Endothelial cell of umbilical vein (primary cell): Measurements from ENCODE around the gene TBC1D4. TPM values are rescaled to one million over a fixed set of nuclear protein-coding genes. Genes with fewer than 3 reads are reported as not detected.

ENCODE experiments used
- BruUV-seq: library from RNA; stranded (reverse); fragments of 400-500 nt; replicated peaks from 2 replicates; lab custom pipeline; 2021; lab: Mats Ljungman, UMichigan
- CTCF ChIA-PET: fragments of 300-600, 350-600 bp; sonication (Branson Sonifier 250); formaldehyde crosslinking; loops from one replicate; lab custom pipeline; 2021; ENCODE audit warnings: antibody characterized with exemption, inconsistent platforms; lab: Charles Lee
- POLR2A ChIA-PET: fragments of 300-600, 350-600 bp; sonication (Branson Sonifier 250); formaldehyde crosslinking; loops from one replicate; lab custom pipeline; 2021; ENCODE audit warnings: antibody characterized with exemption, inconsistent platforms; lab: Charles Lee
- DNase-seq: peaks from one replicate; pipeline ENCODE4 v3.0.0-alpha.2; 2011; ENCODE audit warnings: low read depth, low spot score
- FAIRE-seq: peaks from 2 replicates; lab custom pipeline; 2011; peaks lifted over from hg19 to GRCh38; lab: Jason Lieb, UNC
- H2AFZ ChIP-seq: 2 replicates; pipeline ENCODE4 v1.6.0; 2012; ENCODE audit warnings: low read depth, low read length, control low read depth, inconsistent platforms
- H3K27ac ChIP-seq: 2 replicates; pipeline ENCODE4 v1.5.1; 2011; ENCODE audit warnings: low read depth, mild to moderate bottlenecking, control low read depth, low read length, moderate library complexity; ENCODE audit not compliant: insufficient read depth
- H3K27me3 ChIP-seq, 2 experiments: 2 replicates each; pipeline versions ENCODE4 v1.6.0 to v1.6.1; 2011; ENCODE audit warnings: low read length in 2 of 2, mixed read lengths in 1 of 2; ENCODE audit not compliant: control insufficient read depth in 2 of 2, insufficient read depth in 2 of 2
- H3K36me3 ChIP-seq, 2 experiments: 2 replicates in 1 of 2; 3 replicates in 1 of 2; pipeline ENCODE4 v1.5.1; 2011; ENCODE audit warnings: low read length in 2 of 2, mild to moderate bottlenecking in 1 of 2, moderate library complexity in 1 of 2; ENCODE audit not compliant: control insufficient read depth in 2 of 2, insufficient read depth in 2 of 2; ENCODE audit errors: extremely low read depth in 1 of 2
- H3K4me1 ChIP-seq: 3 replicates; pipeline ENCODE4 v1.5.1; 2011; ENCODE audit warnings: mild to moderate bottlenecking, low read length; ENCODE audit not compliant: control insufficient read depth, insufficient read depth; ENCODE audit errors: extremely low read depth
- H3K4me2 ChIP-seq: 2 replicates; pipeline ENCODE4 v1.6.1; 2011; ENCODE audit warnings: low read length, control low read depth, mixed read lengths; ENCODE audit not compliant: insufficient read depth
- H3K4me3 ChIP-seq, 3 experiments: fragments of 200-600 bp in 1 of 3; sonication (generic), shearing (Covaris generic) in 1 of 3; replicated peaks in 1 of 3; 2 replicates each; pipeline ENCODE4 v1.5.1; 2011 to 2016; ENCODE audit warnings: control low read depth in 3 of 3, low read length in 3 of 3, mild to moderate bottlenecking in 2 of 3, inconsistent platforms in 1 of 3, low read depth in 1 of 3, moderate library complexity in 1 of 3; ENCODE audit not compliant: insufficient read depth in 1 of 3
- H3K79me2 ChIP-seq: 2 replicates; pipeline ENCODE4 v1.6.0; 2012; ENCODE audit warnings: low read length, inconsistent platforms; ENCODE audit not compliant: control insufficient read depth, insufficient read depth
- H3K9ac ChIP-seq: replicated peaks from 2 replicates; pipeline ENCODE3; 2011; ENCODE audit warnings: low read length, control low read depth; ENCODE audit not compliant: insufficient read depth; ENCODE audit errors: extremely low read depth
- H3K9me1 ChIP-seq: replicated peaks from 3 replicates; pipeline ENCODE4 v1.6.0; 2011; ENCODE audit warnings: mild to moderate bottlenecking, low read length; ENCODE audit not compliant: control insufficient read depth, insufficient read depth; ENCODE audit errors: extremely low read depth
- H3K9me3 ChIP-seq: replicated peaks from 2 replicates; pipeline ENCODE4 v1.5.1; 2012; ENCODE audit warnings: low read length, inconsistent platforms; ENCODE audit not compliant: control insufficient read depth, insufficient read depth
- H4K20me1 ChIP-seq: replicated peaks from 2 replicates; pipeline ENCODE3; 2011; ENCODE audit warnings: mild to moderate bottlenecking, low read length; ENCODE audit not compliant: control insufficient read depth, insufficient read depth; ENCODE audit errors: extremely low read depth
- CTCF ChIP-seq, 2 donors: IDR thresholded peaks; 1 replicate in 1 of 2; 2 replicates in 1 of 2; pipeline ENCODE4 v1.5.1; 2011; ENCODE audit warnings: low read length in 2 of 2, mild to moderate bottlenecking in 2 of 2, moderate library complexity in 2 of 2, control low read depth in 1 of 2, inconsistent platforms in 1 of 2, low read depth in 1 of 2; ENCODE audit not compliant: insufficient read depth in 1 of 2; ENCODE audit errors: extremely low read depth in 1 of 2
- EZH2 ChIP-seq: IDR thresholded peaks from 2 replicates; pipeline ENCODE4 v1.6.1; 2012; ENCODE audit warnings: borderline replicate concordance, low read depth, mild to moderate bottlenecking, moderate library complexity, low read length, inconsistent platforms; ENCODE audit not compliant: severe bottlenecking
- FOS ChIP-seq: IDR thresholded peaks from 2 replicates; pipeline ENCODE4 v1.6.1; 2011; ENCODE audit warnings: mild to moderate bottlenecking, low read length, moderate library complexity, borderline replicate concordance; ENCODE audit not compliant: insufficient read depth
- GATA2 ChIP-seq: IDR thresholded peaks from 2 replicates; pipeline ENCODE4 v1.7.0; 2011; ENCODE audit warnings: low read depth, mild to moderate bottlenecking, moderate library complexity, mixed read lengths, low read length; ENCODE audit not compliant: insufficient read length, insufficient read depth
- JUN ChIP-seq: IDR thresholded peaks from 2 replicates; pipeline ENCODE4 v1.6.1; 2011; ENCODE audit warnings: borderline replicate concordance, low read depth; ENCODE audit not compliant: insufficient read length, insufficient read depth
- MYC ChIP-seq: IDR thresholded peaks from one replicate; pipeline ENCODE4 v1.6.1; 2011; ENCODE audit warnings: mild to moderate bottlenecking, low read depth, low read length
- POLR2A ChIP-seq: IDR thresholded peaks from 2 replicates; pipeline ENCODE4 v1.6.1; 2012; ENCODE audit warnings: low read depth, mild to moderate bottlenecking, control low read depth, low read length
- POLR2AphosphoS5 ChIP-seq: IDR thresholded peaks from 2 replicates; pipeline ENCODE4 v1.6.1; 2012; ENCODE audit warnings: low read depth, mild to moderate bottlenecking, control low read depth, low read length, moderate library complexity; ENCODE audit not compliant: insufficient read depth
- dilution Hi-C: fragments of 300-500 bp; cut with MboI; formaldehyde crosslinking; loops from one replicate; pipeline ENCODE4 v1.15.0; 2019; ENCODE audit warnings: low sequenced_read_pairs; ENCODE audit not compliant: extremely low pct_ligation_motif_present
- intact Hi-C: fragments of 100-400 bp; cut with micrococcal nuclease; formaldehyde crosslinking; loops from one replicate; pipeline ENCODE4 v1.10.0; 2022
- polyA plus RNA-seq, 4 experiments: library from polyadenylated mRNA; depleted of rRNA in 3 of 4; stranded (reverse) in 3 of 4; unstranded in 1 of 4; fragments of >200 nt; gene quantifications; 2 replicates each; pipeline versions ENCODE4 v1.2.1 to v1.2.3, GENCODE V29; 2011 to 2012; ENCODE audit warnings: missing spikeins in 1 of 4
- total RNA-seq: library from RNA; stranded (reverse); gene quantifications from 2 replicates; pipeline ENCODE4 v1.2.3, GENCODE V29; 2021
- TF ChIP-seq, protein P1 (sequence below): IDR thresholded peaks from 2 replicates; pipeline ENCODE4 v1.6.1; 2011; ENCODE audit not compliant: insufficient read depth, insufficient read length

Gene TBC1D4
- total and polyA plus RNA-seq, 2 donors (not counting 3 experiments of a cell fraction or from before 2014, with no cell fraction given), result 58.3 to 81.0 TPM

DNA sequence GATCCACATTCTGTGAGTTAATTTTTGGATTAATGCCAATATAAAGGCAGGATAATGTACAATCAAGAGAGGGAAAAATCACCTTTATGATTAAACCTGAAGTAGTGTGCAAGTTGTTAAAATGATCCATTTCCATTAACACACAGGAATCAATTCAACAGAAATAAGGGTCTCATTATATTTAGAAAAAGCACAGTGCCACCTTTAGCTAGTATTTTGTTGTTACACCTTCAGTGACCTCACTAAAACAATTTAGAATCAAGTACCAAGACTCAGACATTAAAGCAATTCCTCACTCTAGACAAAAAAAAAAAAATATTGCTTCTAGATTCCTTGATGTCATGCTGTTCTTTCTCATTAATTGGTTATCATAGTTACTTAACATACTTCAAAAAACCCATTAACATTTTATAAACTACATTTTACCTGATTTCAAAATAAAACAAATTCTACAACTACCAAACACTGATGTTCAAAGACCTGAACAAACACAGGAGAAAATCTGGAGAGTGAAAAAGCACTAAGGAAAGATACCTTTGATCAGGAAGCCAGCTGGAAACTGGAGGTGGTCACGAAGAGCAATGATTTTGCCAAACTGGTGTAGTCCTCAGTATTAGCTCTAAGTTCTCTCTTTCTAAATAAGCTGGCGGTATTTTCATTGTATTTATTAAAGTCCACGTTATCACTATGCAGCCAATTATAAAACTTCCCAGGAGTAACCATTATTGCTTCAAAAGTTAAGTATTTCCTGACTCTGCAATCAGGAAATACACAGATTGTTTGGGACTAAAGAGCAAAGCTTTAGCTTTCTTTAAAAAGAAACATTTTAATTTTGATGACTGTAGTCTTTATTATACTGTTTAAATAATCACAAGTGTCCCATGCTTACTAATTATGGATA is 115.3 kb downstream of the TBC1D4 start:
- Histone ChIP-seq H3K4me2 (peak overlapping the region; percentile 97), H3K9me3 (no peaks in the 10 kb centered on the region), H3K27me3 (no peaks in the 10 kb centered on the region), H3K4me1 (peaks cover 49% of the 10 kb centered on the region), H3K27ac (peak overlapping the region; percentile 98), H3K9ac (peak overlapping the region; percentile 98), H4K20me1 (no peaks in the 10 kb centered on the region), H3K4me3 (peak overlapping the region; percentile 27 to 96 (median 68)), H3K9me1 (no peaks in the 10 kb centered on the region), H2AFZ (no peak overlapping the region), H3K79me2 (peaks cover 54% of the 10 kb centered on the region), H3K36me3 (peaks cover 0 to 4% of the 10 kb centered on the region in 2 experiments)
- BruUV-seq, result TSS peak; percentile 60
- intact Hi-C loops, result loop anchor here (1.0 to 5.0 kb wide), 4 partner anchors 40 to 184 kb away; partner anchors contain the start of genes TBC1D4 and UCHL3
- dilution Hi-C loops, result no loop called here
- TF ChIP-seq EZH2 (no peak), POLR2AphosphoS5 (peak; percentile 23), FOS (peak; percentile 5)
- ChIA-PET POLR2A (interaction anchor here (0.8 to 1.7 kb wide), 2 partner anchors 40 to 115 kb away, joined by 3 to 6 read pairs; partner anchors contain the start of gene TBC1D4), CTCF (interaction anchor here (1.0 to 5.1 kb wide), 8 partner anchors 9 to 183 kb away, joined by 3 to 51 read pairs (median 6); partner anchors contain the start of genes TBC1D4 and UCHL3)
- DNase-seq (peak; percentile 80), FAIRE-seq (peak; percentile 62)

DNA sequence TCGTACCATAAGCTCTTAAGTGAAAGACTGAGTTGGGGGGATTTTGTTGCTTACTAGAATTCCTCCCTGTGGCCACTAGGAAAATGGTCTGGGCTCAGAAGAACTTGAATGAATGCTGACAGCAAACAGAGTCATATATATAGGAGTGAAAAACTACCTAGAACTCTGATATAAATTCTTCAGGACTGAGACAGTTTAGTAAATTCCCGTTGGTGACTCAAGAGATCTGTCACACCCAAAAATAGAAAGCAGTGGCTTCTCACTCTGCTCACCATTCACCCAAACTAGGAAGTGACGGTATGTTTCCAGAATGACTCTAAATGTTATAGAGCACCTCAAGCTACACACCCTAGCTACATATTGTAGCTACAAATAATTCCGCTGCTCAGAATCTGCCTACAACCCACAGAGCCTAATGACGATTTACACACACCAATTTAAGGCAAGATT is 116.2 kb downstream of the TBC1D4 start:
- Histone ChIP-seq H3K27ac (peak overlapping the region; percentile 98), H3K79me2 (peaks cover 63% of the 10 kb centered on the region), H3K4me2 (peak overlapping the region; percentile 97), H3K9me1 (no peaks in the 10 kb centered on the region), H2AFZ (peak overlapping the region; percentile 8), H3K9ac (peak overlapping the region; percentile 98), H3K9me3 (no peaks in the 10 kb centered on the region), H4K20me1 (no peaks in the 10 kb centered on the region), H3K27me3 (no peaks in the 10 kb centered on the region), H3K36me3 (peaks cover 0 to 6% of the 10 kb centered on the region in 2 experiments), H3K4me3 (peak overlapping the region; percentile 23 to 96 (median 68)), H3K4me1 (peaks cover 49% of the 10 kb centered on the region)
- intact Hi-C loops (loop anchor here (1.0 to 5.0 kb wide), 3 partner anchors 39 to 184 kb away; partner anchors contain the start of gene UCHL3), dilution Hi-C loops (no loop called here)
- DNase-seq, result peak; percentile 84
- BruUV-seq, result no TSS peak
- POLR2A ChIA-PET, result interaction anchor here (1.7 kb wide), 1 partner anchor 39 kb away, joined by 6 read pairs; no protein-coding TSS in a partner anchor
- FAIRE-seq, result peak; percentile 47
- CTCF ChIA-PET, result interaction anchor here (1.3 to 5.1 kb wide), 6 partner anchors 8 to 116 kb away, joined by 3 to 51 read pairs (median 8); partner anchors contain the start of gene TBC1D4
- TF ChIP-seq, protein P1, sequence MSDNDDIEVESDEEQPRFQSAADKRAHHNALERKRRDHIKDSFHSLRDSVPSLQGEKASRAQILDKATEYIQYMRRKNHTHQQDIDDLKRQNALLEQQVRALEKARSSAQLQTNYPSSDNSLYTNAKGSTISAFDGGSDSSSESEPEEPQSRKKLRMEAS, result no peak
- TF ChIP-seq EZH2 (no peak), MYC (no peak), POLR2A (no peak), FOS (peak; percentile 57), JUN (peak; percentile 88), CTCF (IDR thresholded peaks at IDR 0.05; ENCODE audit: extremely low read depth in 1 of 2, insufficient read depth in 1 of 2, low read depth in 1 of 2, low read length in 2 of 2) (peak; percentile 17 to 19), POLR2AphosphoS5 (peak; percentile 67), GATA2 (no peak)
